ENCODE data around the gene GPR26. TPM values are rescaled to one million over a fixed set of nuclear protein-coding genes. Genes with fewer than 3 reads are reported as not detected.

GPR26 gene
- total RNA-seq, 1 donor from 2014 or later, result not detected

- H3K4me1 ChIP-seq (ENCODE audit: control insufficient read depth in 3 of 3, insufficient read depth in 3 of 3, low read length in 3 of 3), result no peaks in the 10 kb centered on the region
- H3K9ac ChIP-seq (ENCODE audit: low read depth in 1 of 3, low read length in 3 of 3), result no peak overlapping the region
Measured at GRCh38 chr10:123687758-123688157, 21.6 kb downstream of the GPR26 start.

GRCh38 chr10:123689880-123690279, 23.7 kb downstream of the GPR26 start:
- Histone ChIP-seq H3K27me3 (ENCODE audit: control insufficient read depth in 3 of 3, insufficient read depth in 3 of 3, low read length in 3 of 3) (peaks cover 0 to 12% (median 3%) of the 10 kb centered on the region in 3 donors), H3K27ac (ENCODE audit: low read depth, low read length) (no peak overlapping the region), H3K4me3 (ENCODE audit: low read length in 3 of 3) (no peak overlapping the region), H3K9ac (ENCODE audit: low read depth in 1 of 3, low read length in 3 of 3) (no peak overlapping the region), H3K9me3 (ENCODE audit: control insufficient read depth in 3 of 3, low read length in 3 of 3) (no peaks in the 10 kb centered on the region), H3K36me3 (ENCODE audit: control insufficient read depth in 3 of 3, insufficient read depth in 3 of 3, low read length in 3 of 3) (no peaks in the 10 kb centered on the region), H3K4me1 (ENCODE audit: control insufficient read depth in 3 of 3, insufficient read depth in 3 of 3, low read length in 3 of 3) (no peaks in the 10 kb centered on the region)

More at GRCh38 chr10:123687758-123688157, 21.6 kb downstream of the GPR26 start:
- Histone ChIP-seq H3K9me3 (ENCODE audit: control insufficient read depth in 3 of 3, low read length in 3 of 3) (no peaks in the 10 kb centered on the region), H3K36me3 (ENCODE audit: control insufficient read depth in 3 of 3, insufficient read depth in 3 of 3, low read length in 3 of 3) (no peaks in the 10 kb centered on the region), H3K27ac (ENCODE audit: low read depth, low read length) (no peak overlapping the region), H3K4me3 (ENCODE audit: low read length in 3 of 3) (no peak overlapping the region), H3K27me3 (ENCODE audit: control insufficient read depth in 3 of 3, insufficient read depth in 3 of 3, low read length in 3 of 3) (peaks cover 0 to 8% (median 3%) of the 10 kb centered on the region in 3 donors)

- Histone ChIP-seq H3K36me3 (ENCODE audit: control insufficient read depth in 3 of 3, insufficient read depth in 3 of 3, low read length in 3 of 3) (no peaks in the 10 kb centered on the region), H3K27ac (ENCODE audit: low read depth, low read length) (no peak overlapping the region), H3K4me3 (ENCODE audit: low read length in 3 of 3) (no peak overlapping the region), H3K27me3 (ENCODE audit: control insufficient read depth in 3 of 3, insufficient read depth in 3 of 3, low read length in 3 of 3) (peaks cover 0 to 7% (median 3%) of the 10 kb centered on the region in 3 donors), H3K4me1 (ENCODE audit: control insufficient read depth in 3 of 3, insufficient read depth in 3 of 3, low read length in 3 of 3) (no peaks in the 10 kb centered on the region), H3K9ac (ENCODE audit: low read depth in 1 of 3, low read length in 3 of 3) (no peak overlapping the region), H3K9me3 (ENCODE audit: control insufficient read depth in 3 of 3, low read length in 3 of 3) (no peaks in the 10 kb centered on the region)
Measured at GRCh38 chr10:123703195-123703790, 37.1 kb downstream of the GPR26 start.

GRCh38 chr10:123704076-123704475, 37.9 kb downstream of the GPR26 start:
- Histone ChIP-seq H3K27ac (ENCODE audit: low read depth, low read length) (no peak overlapping the region), H3K4me3 (ENCODE audit: low read length in 3 of 3) (no peak overlapping the region), H3K36me3 (ENCODE audit: control insufficient read depth in 3 of 3, insufficient read depth in 3 of 3, low read length in 3 of 3) (no peaks in the 10 kb centered on the region), H3K9me3 (ENCODE audit: control insufficient read depth in 3 of 3, low read length in 3 of 3) (no peaks in the 10 kb centered on the region), H3K4me1 (ENCODE audit: control insufficient read depth in 3 of 3, insufficient read depth in 3 of 3, low read length in 3 of 3) (no peaks in the 10 kb centered on the region), H3K9ac (ENCODE audit: low read depth in 1 of 3, low read length in 3 of 3) (no peak overlapping the region), H3K27me3 (ENCODE audit: control insufficient read depth in 3 of 3, insufficient read depth in 3 of 3, low read length in 3 of 3) (peaks cover 0 to 7% (median 3%) of the 10 kb centered on the region in 3 donors)

GRCh38 chr10:123704812-123705211, 38.7 kb downstream of the GPR26 start:
- H3K4me1 ChIP-seq (ENCODE audit: control insufficient read depth in 3 of 3, insufficient read depth in 3 of 3, low read length in 3 of 3), result no peaks in the 10 kb centered on the region
- no peaks in the 10 kb centered on the region for H3K9me3 ChIP-seq (ENCODE audit: control insufficient read depth in 3 of 3, low read length in 3 of 3)
- H3K4me3 ChIP-seq (ENCODE audit: low read length in 3 of 3), result no peak overlapping the region
- H3K9ac ChIP-seq (ENCODE audit: low read depth in 1 of 3, low read length in 3 of 3), result no peak overlapping the region
- no peak overlapping the region for H3K27ac ChIP-seq (ENCODE audit: low read depth, low read length)
- H3K27me3 ChIP-seq (ENCODE audit: control insufficient read depth in 3 of 3, insufficient read depth in 3 of 3, low read length in 3 of 3), result peaks cover 0 to 7% (median 3%) of the 10 kb centered on the region in 3 donors
- no peaks in the 10 kb centered on the region for H3K36me3 ChIP-seq (ENCODE audit: control insufficient read depth in 3 of 3, insufficient read depth in 3 of 3, low read length in 3 of 3)

GRCh38 chr10:123706236-123706635, 40.1 kb downstream of the GPR26 start:
- H3K4me1 ChIP-seq (ENCODE audit: control insufficient read depth in 3 of 3, insufficient read depth in 3 of 3, low read length in 3 of 3), result no peaks in the 10 kb centered on the region
- no peaks in the 10 kb centered on the region for H3K9me3 ChIP-seq (ENCODE audit: control insufficient read depth in 3 of 3, low read length in 3 of 3)
- H3K27ac ChIP-seq (ENCODE audit: low read depth, low read length), result no peak overlapping the region
- H3K27me3 ChIP-seq (ENCODE audit: control insufficient read depth in 3 of 3, insufficient read depth in 3 of 3, low read length in 3 of 3), result peaks cover 0 to 7% (median 3%) of the 10 kb centered on the region in 3 donors
- H3K4me3 ChIP-seq (ENCODE audit: low read length in 3 of 3), result no peak overlapping the region
- H3K9ac ChIP-seq (ENCODE audit: low read depth in 1 of 3, low read length in 3 of 3), result no peak overlapping the region
- H3K36me3 ChIP-seq (ENCODE audit: control insufficient read depth in 3 of 3, insufficient read depth in 3 of 3, low read length in 3 of 3), result no peaks in the 10 kb centered on the region

- Histone ChIP-seq H3K4me3 (ENCODE audit: low read length in 3 of 3) (no peak overlapping the region), H3K9ac (ENCODE audit: low read depth in 1 of 3, low read length in 3 of 3) (no peak overlapping the region), H3K27me3 (ENCODE audit: control insufficient read depth in 3 of 3, insufficient read depth in 3 of 3, low read length in 3 of 3) (no peaks in the 10 kb centered on the region), H3K36me3 (ENCODE audit: control insufficient read depth in 3 of 3, insufficient read depth in 3 of 3, low read length in 3 of 3) (no peaks in the 10 kb centered on the region), H3K9me3 (ENCODE audit: control insufficient read depth in 3 of 3, low read length in 3 of 3) (peaks cover 0 to 2% (median 0%) of the 10 kb centered on the region in 3 donors), H3K27ac (ENCODE audit: low read depth, low read length) (no peak overlapping the region), H3K4me1 (ENCODE audit: control insufficient read depth in 3 of 3, insufficient read depth in 3 of 3, low read length in 3 of 3) (peaks cover 0 to 5% (median 0%) of the 10 kb centered on the region in 3 donors)
Measured at GRCh38 chr10:123715546-123715945, 49.4 kb downstream of the GPR26 start.

GRCh38 chr10:123717336-123717735, 51.2 kb downstream of the GPR26 start:
- no peaks in the 10 kb centered on the region for H3K27me3 ChIP-seq (ENCODE audit: control insufficient read depth in 3 of 3, insufficient read depth in 3 of 3, low read length in 3 of 3)
- peaks cover 0 to 2% (median 0%) of the 10 kb centered on the region in 3 donors for H3K9me3 ChIP-seq (ENCODE audit: control insufficient read depth in 3 of 3, low read length in 3 of 3)
- no peaks in the 10 kb centered on the region for H3K4me1 ChIP-seq (ENCODE audit: control insufficient read depth in 3 of 3, insufficient read depth in 3 of 3, low read length in 3 of 3)
- no peaks in the 10 kb centered on the region for H3K36me3 ChIP-seq (ENCODE audit: control insufficient read depth in 3 of 3, insufficient read depth in 3 of 3, low read length in 3 of 3)
- H3K27ac ChIP-seq (ENCODE audit: low read depth, low read length), result no peak overlapping the region
- H3K4me3 ChIP-seq (ENCODE audit: low read length in 3 of 3), result no peak overlapping the region
- no peak overlapping the region for H3K9ac ChIP-seq (ENCODE audit: low read depth in 1 of 3, low read length in 3 of 3)

- peaks cover 0 to 2% (median 0%) of the 10 kb centered on the region in 3 donors for H3K9me3 ChIP-seq (ENCODE audit: control insufficient read depth in 3 of 3, low read length in 3 of 3)
- H3K36me3 ChIP-seq (ENCODE audit: control insufficient read depth in 3 of 3, insufficient read depth in 3 of 3, low read length in 3 of 3), result no peaks in the 10 kb centered on the region
- no peak overlapping the region for H3K9ac ChIP-seq (ENCODE audit: low read depth in 1 of 3, low read length in 3 of 3)
- no peak overlapping the region for H3K4me3 ChIP-seq (ENCODE audit: low read length in 3 of 3)
- H3K4me1 ChIP-seq (ENCODE audit: control insufficient read depth in 3 of 3, insufficient read depth in 3 of 3, low read length in 3 of 3), result no peaks in the 10 kb centered on the region
- no peaks in the 10 kb centered on the region for H3K27me3 ChIP-seq (ENCODE audit: control insufficient read depth in 3 of 3, insufficient read depth in 3 of 3, low read length in 3 of 3)
- no peak overlapping the region for H3K27ac ChIP-seq (ENCODE audit: low read depth, low read length)
Measured at GRCh38 chr10:123718544-123719060, 52.4 kb downstream of the GPR26 start.

- no peak overlapping the region for H3K27ac ChIP-seq (ENCODE audit: low read depth, low read length)
- H3K27me3 ChIP-seq (ENCODE audit: control insufficient read depth in 3 of 3, insufficient read depth in 3 of 3, low read length in 3 of 3), result peaks cover 0 to 3% (median 0%) of the 10 kb centered on the region in 3 donors
- H3K4me1 ChIP-seq (ENCODE audit: control insufficient read depth in 3 of 3, insufficient read depth in 3 of 3, low read length in 3 of 3), result no peaks in the 10 kb centered on the region
- H3K4me3 ChIP-seq (ENCODE audit: low read length in 3 of 3), result no peak overlapping the region
- peaks cover 0 to 2% (median 0%) of the 10 kb centered on the region in 3 donors for H3K9me3 ChIP-seq (ENCODE audit: control insufficient read depth in 3 of 3, low read length in 3 of 3)
- H3K36me3 ChIP-seq (ENCODE audit: control insufficient read depth in 3 of 3, insufficient read depth in 3 of 3, low read length in 3 of 3), result no peaks in the 10 kb centered on the region
- H3K9ac ChIP-seq (ENCODE audit: low read depth in 1 of 3, low read length in 3 of 3), result no peak overlapping the region
Measured at GRCh38 chr10:123720536-123720935, 54.4 kb downstream of the GPR26 start.
